ENCODE results near the gene TCEANC2.

GRCh38 chr1:54077359-54077758 lies 24.0 kb downstream of the TCEANC2 start:
- TF ChIP-seq SIN3A (IDR thresholded peaks at IDR 0.05; ENCODE audit: borderline replicate concordance, insufficient read depth, low read length) (no peak), POLR2AphosphoS5 (IDR thresholded peaks at IDR 0.05; ENCODE audit: low read depth, low read length) (no peak)
